HL-60 (cell line): Measurements from ENCODE around the gene PDLIM5.

ENCODE experiments used
- GABPA ChIP-seq: IDR thresholded peaks from 2 replicates; pipeline ENCODE4 v1.6.1; 2012; ENCODE audit warnings: low read depth
- POLR2AphosphoS5 ChIP-seq: IDR thresholded peaks from 2 replicates; pipeline ENCODE4 v1.6.1; 2012; ENCODE audit warnings: low read depth
- REST ChIP-seq: IDR thresholded peaks from 2 replicates; pipeline ENCODE4 v1.6.1; 2012; ENCODE audit warnings: low read depth; ENCODE audit not compliant: insufficient replicate concordance
- SPI1 ChIP-seq: IDR thresholded peaks from 2 replicates; pipeline ENCODE4 v1.6.1; 2012; ENCODE audit warnings: low read depth, mild to moderate bottlenecking, borderline replicate concordance
- TF ChIP-seq, protein P1 (sequence below): IDR thresholded peaks from one replicate; pipeline ENCODE4 v1.5.1; 2011; ENCODE audit warnings: low read length, control low read depth, inconsistent platforms; ENCODE audit not compliant: insufficient read depth

DNA sequence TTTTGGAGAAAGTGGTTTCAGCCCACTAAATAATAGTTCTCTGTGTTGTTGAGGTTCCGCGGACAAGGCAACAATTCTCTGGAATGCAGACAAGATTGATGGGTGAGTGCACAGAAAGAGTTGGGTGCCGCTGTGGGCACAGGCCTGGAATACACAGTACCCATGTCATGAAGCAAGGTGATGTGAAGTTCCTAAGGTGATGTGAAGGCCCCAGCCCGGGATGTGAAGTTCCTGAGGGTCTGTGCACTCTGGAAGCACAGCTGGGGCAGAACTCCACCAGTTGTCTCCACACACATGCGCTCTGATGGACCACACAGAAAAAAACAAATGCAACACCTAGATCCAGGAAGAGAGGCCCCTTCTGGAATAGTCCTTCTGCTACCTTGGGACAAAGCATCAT, 219.4 kb downstream of the PDLIM5 start:
- TF ChIP-seq, protein P1, sequence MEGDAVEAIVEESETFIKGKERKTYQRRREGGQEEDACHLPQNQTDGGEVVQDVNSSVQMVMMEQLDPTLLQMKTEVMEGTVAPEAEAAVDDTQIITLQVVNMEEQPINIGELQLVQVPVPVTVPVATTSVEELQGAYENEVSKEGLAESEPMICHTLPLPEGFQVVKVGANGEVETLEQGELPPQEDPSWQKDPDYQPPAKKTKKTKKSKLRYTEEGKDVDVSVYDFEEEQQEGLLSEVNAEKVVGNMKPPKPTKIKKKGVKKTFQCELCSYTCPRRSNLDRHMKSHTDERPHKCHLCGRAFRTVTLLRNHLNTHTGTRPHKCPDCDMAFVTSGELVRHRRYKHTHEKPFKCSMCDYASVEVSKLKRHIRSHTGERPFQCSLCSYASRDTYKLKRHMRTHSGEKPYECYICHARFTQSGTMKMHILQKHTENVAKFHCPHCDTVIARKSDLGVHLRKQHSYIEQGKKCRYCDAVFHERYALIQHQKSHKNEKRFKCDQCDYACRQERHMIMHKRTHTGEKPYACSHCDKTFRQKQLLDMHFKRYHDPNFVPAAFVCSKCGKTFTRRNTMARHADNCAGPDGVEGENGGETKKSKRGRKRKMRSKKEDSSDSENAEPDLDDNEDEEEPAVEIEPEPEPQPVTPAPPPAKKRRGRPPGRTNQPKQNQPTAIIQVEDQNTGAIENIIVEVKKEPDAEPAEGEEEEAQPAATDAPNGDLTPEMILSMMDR: no peak
- TF ChIP-seq REST (no peak), GABPA (no peak), POLR2AphosphoS5 (no peak), SPI1 (no peak)
